ENCODE data around the gene PCGF3.
"Not testable (repeated sequence)": the region's sequence is repeated elsewhere in the genome, so short reads cannot be mapped to it uniquely, and the experiment has no call there.

The PCGF3 gene

DNA sequence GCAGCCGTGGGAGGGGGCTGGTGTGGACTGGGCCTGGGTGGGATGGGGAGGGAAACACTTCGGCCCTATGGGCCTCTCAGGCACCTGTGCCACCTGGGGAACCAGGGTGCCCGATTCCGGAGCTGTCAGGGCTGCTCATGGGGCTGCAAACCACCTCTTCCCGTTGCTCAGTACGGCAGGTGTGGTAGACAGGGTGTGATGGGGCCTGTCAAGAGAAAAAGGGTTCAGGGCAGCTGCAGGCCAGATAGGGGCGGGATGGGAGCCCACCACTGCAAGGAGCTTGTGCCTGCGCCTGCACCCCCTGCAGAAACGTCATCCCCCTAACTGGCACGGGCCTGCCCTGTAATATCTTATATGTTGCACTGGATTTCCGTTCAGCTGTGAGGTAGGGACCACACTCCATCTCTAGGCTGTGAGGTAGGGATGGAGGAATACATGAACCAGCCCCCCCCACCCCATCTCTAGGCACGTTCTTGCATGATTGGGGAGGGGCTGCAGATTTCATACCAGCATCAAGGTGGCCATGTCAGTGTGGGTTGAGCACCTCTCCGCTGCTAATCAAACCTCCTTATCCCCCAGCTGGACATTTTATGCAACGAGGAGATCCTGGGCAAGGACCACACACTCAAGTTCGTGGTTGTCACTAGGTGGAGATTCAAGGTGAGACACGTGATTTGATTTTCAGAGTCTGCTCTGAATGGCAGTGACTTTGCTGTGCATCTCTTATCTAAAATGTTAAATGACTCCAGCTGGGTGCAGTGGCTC is 59.0 kb downstream of the PCGF3 start:
- no peak for DNase-seq (ENCODE audit: low read depth in 2 of 2)

DNA sequence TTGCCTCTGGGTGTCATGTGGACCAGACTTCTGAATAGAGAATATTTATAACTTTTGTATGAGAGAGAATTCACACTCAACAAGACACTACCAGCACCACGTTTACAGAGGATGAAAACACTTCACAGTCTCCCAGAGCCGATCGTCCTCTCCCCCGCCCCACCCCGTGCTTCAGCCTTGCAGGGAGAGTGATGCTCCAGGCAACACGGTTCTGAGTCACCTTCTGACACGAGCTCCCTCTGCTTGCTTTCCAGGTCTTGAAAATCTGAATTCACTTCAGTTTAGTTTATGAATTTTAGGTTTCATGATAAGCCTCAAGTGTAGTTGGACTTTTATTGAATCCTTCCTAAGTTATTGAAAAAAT is 60.5 kb downstream of the PCGF3 start:
- DNase-seq (ENCODE audit: low read depth in 2 of 2): no peak

DNA sequence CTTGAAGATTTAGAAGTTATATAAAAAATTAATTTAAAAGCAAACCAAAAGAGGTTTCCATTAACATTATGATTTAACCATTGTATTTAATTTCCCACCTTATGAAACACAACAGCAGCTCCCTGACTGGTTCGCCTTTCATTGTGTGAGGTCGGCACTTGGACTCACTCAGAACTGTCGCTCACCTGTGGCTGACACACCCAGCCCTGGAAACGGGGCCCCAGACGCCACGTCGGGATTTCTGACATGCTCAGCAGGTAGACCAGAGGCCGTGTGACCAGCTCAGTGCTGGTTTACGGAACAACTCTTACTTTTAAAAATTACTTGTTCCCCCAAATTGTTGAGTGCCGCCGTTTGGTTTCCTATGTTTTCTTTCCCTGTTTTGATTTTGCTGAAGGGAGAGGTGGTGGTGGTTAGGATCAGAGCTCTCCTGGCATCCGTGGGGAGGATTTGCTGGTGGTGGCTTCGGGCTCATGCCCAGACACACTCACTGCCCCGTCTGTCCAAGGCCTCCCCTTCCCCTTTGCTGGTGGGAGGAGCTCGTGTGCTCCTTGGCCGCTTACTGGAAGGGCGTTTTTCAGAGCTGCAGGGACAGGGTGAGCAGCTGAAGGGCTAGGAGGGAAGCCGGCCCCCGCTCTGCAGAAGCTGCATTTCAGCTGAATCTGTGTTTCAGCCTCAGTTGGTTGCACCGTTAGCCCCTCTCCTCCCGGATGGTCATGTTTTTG is 61.1 kb downstream of the PCGF3 start:
- no peak for DNase-seq (ENCODE audit: low read depth in 2 of 2)

DNA sequence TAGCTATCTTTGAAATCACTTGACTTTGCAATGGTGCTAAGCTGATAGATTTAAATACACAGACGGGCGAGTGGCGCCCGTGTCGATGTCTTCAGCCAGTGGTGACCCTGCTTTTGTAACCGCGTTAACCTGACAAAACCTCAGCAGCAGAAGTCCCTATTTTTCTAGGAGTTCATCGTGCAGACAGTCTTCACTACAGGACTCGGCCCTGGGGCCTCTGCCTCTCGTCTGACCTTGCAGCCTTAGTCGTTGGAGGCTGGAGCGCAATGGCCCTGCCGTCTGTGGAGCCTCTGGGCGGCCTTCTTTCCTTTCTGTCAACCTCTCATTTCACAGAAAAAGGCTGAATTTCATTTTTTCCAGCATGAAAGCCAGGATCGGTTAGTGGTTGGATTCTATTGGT is 62.4 kb downstream of the PCGF3 start:
- DNase-seq (ENCODE audit: low read depth in 2 of 2): no peak

DNA sequence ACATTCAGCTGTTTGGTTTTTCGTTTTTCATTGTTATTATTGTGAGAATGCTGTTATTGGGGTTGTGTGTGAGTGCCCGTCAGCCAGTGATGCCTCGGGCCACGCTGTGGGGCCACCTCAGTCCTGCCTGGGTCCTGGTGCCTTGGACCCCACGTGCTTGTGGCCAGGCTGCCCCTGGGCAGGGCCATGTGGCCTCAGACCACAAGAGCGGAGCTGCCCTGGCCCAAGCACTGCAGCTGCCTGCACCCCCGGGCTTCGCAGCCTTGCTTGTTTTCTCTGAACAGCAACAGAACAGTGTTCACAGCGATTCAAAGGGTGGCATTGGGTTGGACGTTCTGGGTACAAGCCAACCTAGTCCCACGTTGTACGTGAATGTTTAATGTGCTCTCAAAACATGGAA is 63.4 kb downstream of the PCGF3 start:
- DNase-seq (ENCODE audit: low read depth in 2 of 2): no peak

DNA sequence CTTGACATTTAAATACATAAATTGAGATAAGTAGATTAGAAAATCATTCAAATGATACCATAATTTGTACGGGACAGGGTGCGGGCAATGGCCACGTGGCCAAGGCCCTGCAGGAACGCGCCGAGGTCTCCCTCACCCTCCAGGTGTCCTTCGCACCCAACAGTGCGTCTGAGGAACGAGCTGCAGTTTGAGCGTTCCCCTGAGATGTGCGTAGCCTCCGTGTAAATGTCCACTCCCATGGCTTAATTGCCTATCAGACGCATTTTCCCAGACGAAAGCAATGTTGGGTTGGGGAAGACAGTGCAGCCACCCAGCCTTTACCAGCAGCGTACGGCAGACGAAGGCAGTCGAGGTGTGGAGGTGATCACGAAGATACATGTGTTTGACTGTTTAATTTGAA is 63.9 kb downstream of the PCGF3 start:
- no peak for DNase-seq (ENCODE audit: low read depth in 2 of 2)

DNA sequence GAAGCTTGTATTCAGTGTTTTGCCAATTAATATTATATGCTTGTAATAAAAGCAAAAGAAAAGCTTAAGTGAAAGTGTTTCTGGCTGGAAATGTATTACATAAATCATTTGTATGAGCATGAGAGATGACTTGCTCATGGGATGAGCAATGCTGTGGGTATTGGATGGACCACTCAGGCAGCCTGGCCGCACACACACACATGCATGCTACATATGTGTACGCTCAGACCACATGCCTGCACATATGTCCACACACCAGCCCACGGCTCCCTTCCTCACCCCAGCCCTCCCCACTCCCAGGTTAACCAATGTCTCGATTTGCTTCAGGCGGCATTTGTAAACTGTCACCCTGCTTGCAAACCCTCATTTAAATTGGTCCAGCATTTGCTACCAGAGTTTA is 64.4 kb downstream of the PCGF3 start:
- DNase-seq (ENCODE audit: low read depth in 2 of 2): no peak

DNA sequence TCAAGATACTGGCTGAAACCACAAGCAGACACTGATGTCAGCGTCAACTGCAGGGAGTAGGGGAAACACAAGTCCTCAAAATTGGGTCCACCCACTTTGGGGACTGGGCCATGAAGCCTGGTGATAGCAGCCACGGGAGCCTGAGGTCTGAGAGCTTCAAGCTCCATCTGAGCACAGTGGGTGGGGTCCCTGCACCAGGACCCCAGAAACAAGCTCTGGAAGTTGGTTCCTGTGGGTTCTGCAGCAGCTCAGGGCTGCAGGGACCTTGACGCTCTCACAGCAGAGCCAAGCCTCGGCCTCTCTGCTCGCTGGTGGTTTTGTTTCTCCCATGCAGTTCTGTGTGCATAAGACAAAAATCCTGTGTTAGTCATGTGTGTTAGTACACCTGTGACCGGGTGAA is 65.8 kb downstream of the PCGF3 start:
- no peak for DNase-seq (ENCODE audit: low read depth in 2 of 2)

DNA sequence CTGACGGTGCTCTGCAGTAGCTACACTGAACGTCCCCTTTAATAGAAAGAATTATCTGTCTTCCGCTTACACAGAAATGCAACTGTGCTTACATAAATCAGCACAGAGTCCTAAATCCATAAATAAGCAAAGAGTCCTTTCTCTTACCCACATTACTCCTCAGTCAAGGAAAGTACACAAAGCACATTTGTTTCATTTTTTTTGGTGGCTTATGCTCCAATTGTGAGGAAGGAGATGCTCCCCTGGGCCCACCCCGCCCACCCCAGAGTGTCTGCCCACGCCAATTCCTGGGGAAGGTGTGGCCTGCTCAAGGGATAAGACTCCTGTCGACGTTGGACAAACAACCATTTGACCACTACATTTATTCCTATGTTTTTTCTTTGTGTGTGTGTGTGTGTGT is 66.5 kb downstream of the PCGF3 start:
- DNase-seq (ENCODE audit: low read depth in 2 of 2): no peak

DNA sequence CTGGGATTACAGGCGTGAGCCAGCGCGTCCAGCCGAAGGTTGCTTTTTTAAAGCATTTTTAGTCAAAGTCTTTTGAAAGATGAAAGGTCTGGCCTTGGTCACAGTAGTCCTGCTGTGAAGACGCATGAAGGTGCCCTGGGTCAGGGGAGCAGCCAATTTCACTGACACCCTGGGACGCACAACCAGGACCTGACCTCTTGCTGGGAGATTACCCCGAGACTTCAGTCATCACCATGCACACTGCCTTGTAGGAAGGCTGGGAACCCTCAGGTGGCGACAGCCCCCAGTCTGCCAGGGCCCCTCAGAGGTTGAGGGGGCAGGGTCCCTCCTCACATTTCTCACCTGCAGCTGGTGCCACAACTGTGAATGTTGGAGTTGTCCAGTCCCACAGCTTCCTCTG is 67.1 kb downstream of the PCGF3 start:
- no peak for DNase-seq (ENCODE audit: low read depth in 2 of 2)

DNA sequence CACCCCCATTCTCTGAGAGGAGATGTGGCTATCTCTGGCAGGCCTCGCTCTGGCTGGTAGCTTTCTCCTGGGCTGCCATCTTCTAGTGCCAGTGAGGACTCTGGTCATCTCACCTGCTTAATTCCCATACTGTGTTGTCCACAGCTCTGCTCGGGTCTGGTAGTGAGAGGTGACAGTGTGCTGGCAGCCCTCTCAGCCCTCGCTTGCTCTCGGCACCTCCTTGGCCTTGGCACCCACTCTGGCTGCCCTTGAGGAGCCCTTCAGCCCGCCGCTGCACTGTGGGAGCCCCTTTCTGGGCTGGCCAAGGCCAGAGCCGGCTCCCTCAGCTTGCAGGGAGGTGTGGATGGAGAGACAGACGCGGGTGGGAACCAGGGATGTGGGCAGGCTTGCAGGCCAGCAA is 67.6 kb downstream of the PCGF3 start:
- no peak for DNase-seq (ENCODE audit: low read depth in 2 of 2)

DNA sequence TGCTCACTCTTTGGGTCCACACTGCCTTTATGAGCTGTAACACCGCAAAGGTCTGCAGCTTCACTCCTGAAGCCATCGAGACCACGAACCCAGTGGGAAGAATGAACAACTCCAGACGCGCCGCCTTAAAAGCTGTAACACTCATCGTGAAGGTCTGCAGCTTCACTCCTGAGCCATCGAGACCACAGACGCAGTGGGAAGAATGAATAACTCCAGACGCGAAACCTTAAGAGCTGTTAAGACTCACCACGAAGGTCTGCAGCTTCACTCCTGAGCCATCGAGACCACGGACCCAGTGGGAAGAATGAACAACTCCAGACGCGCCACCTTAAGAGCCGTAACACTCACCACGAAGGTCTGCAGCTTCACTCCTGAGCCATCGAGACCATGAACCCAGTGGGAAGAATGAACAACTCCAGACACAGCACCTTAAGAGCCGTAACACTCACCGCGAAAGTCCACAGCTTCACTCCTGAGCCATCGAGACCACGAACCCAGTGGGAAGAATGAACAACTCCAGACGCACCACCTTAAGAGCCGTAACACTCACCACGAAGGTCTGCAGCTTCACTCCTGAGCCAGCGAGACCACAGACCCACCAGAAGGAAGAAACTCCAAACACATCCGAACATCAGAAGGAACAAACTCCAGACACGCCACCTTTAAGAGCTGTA is 68.9 kb downstream of the PCGF3 start:
- not testable (repeated sequence) for DNase-seq (ENCODE audit: low read depth in 2 of 2)

DNA sequence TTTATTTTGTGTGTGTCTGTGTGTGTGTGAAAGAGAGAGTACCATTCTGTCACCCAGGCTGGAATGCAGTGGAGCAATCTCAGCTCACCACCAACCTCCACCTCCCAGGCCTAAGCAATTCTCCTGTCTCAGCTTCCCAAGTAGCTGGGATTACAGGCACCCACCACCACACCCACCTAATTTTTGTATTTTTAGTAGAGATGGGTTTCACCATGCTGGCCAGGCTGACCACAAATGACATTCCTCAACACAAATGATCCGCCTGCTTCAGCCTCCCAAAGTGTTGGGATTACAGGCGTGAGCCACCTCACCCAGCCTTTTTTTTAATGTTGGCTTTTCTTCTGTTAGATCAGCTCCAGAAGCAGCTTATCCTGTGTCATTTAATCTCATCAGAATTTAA is 69.9 kb downstream of the PCGF3 start:
- not testable (repeated sequence) for DNase-seq (ENCODE audit: low read depth in 2 of 2)

DNA sequence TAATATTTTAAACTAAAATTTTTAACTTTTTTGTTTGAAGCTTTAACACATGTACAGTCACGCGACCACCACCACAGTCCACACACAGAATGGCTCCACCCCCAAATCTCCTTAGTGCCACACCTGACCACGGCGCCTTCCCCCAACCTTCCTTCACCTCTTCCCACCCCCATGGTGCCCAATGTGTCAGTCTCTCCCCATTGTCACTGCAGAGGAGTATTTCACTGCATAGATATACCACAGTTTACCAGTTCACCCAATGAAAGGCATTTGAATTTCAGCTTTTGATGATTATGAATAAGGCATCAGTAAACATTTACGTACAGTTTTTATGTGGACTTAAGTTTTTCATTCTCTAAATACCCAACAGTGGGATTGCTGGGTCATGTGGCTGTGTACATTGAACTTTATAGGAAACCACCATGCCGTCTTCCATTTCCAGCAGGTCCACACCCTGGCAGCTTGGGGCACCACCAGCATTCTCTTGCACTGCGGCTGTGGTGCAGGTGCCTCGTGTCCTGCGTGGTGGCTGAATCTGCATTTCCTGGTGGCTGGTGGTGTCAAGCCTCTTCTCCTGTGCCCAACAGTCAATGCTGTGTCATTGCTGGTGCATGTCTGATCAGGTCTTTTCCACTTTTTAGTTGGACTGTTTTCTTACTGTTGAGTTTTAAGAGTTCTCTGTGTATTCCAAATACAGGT is 71.3 kb downstream of the PCGF3 start:
- no peak for DNase-seq (ENCODE audit: low read depth in 2 of 2)

DNA sequence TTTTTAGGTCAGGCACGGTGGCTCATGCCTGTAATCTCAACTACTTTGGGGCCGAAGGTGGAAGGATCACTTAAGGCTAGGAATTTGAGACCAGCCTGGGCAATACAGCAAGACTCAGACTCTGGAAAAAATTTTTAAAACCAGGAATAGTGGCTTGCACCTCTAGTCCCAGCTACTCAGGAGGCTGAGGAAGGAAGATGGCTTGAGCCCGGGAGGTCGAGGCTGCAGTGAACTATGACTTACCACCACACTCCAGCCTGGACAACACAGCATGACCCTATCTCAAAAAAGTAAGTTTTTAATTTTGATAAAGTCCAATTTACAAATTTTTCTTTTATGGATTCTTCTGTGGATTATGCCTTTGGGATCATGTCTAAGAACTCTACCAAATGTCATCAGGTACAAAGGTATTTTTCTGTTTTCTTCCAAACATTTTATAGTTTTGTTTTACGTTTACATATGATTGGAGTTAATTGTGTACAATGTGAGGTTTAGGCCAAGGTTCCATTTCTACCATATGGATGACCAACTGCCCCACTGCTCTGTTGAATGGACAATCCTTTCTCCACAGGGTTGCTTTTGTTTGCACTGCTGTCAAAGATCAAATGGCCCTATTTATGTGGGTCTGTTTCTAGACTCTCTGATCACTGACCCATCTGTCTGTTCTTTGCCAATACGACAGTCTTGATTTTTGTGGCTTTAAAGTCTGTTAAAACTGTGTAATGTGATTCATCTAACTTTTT is 72.1 kb downstream of the PCGF3 start:
- DNase-seq (ENCODE audit: low read depth in 2 of 2): no peak

DNA sequence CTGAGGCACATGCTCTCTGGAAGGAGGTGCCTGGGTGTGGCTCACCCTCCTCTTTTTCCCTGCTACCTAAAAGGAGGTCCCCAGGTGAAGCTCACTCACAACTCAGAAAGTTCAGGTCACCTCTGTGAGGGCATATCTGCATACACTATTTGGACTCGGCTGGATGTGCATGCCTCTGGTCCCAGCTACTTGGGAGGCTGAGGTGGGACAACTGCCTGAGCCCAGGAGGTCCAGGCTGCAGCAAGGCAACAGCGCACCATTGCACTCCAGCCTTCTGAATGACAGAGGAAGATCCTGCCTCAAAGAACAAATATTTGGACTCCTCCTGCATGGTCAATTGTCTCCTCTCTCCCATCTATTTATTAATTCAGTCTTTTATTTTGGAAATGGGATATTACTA is 73.9 kb downstream of the PCGF3 start:
- no peak for DNase-seq (ENCODE audit: low read depth in 2 of 2)

DNA sequence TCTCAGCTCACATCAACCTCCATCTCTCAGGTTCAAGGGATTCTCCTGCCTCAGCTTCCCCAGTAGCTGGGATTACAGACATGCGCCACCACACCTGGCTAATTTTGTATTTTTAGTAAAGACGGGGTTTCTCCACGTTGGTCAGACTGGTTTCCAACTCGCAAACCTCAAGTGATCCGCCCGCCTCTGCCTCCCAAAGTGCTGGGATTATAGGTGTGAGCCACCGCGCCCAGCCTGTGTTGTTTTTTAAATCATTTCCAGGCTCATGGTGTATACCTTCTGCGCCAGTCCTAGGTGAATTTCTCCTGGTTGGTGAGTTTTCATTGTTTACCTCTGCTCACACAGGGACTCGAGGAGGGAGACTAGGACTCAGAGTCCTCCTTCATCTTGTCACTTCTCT is 74.6 kb downstream of the PCGF3 start:
- DNase-seq (ENCODE audit: low read depth in 2 of 2): not testable (repeated sequence)

DNA sequence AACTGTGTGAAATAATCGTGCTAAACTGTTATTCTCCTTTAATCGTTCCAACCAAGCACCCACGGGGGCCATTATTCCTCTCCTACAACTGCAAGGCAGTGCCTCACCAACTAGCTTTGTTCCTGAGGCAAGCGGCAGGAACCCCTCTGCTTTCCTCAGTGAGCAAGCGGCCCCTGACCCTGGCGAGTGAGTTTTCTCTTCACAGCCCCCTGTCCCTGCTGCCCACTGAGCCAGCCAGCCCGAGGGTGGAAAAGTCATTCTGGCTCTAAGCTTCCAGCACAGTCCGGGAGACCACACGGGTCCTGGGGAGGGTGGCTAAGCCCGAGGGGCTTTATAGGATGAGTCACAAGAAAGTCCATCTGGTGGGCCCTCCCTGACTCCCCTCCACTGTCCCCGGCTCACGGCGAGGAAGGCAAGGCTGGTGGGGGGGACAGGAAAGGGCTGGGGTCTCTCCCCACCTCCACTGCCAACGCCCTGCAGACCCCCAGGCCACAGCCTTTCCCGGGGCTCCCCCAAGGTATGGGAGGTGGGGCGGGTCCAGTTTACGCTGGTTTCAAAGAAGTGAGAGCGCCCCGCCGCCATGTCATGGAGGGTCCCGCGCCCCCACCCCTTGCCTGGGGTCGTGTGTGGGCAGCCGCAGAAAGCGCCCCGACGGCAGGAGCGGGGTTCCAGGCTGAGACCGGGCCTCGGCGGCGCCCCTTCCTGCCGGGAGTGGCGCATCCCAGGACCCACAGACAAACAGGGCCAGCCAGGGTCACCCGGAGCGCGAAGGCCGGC is 75.3 kb downstream of the PCGF3 start:
- no peak for DNase-seq (ENCODE audit: low read depth in 2 of 2)

DNA sequence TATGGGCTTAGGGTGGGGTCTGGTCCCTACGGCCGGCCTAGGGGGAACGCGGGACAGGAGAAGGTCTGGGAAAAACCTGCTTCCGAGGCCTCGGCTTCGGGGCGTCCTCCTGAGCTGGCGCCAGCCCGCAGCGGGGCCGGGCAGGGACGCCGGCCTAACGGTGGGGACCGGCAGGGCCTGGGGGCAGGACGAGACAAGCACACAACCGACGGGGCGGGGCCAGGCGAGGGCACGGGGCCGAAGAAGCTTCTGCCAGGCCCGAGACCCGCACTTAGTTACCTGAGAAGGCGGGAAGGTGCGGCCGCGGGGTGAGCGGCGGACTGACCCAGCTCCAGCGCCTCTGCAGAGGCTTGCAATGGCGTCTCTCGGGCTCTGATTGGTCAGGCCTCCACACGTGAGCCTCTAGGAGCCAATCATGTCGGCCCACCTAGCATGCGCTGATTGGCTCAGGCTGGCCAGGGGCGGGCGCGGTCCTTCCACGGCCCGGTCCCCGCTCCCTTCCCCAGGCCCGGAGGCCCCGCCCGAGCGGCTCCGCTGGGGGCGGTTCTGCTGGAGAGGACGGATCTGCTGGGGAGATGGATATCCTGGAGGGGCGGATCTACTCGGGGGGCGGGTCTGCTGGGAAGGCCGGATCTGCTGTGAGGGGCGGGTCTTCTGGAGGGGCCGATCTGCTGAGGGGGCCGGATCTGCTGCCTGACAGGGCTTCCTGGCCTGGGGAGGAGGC is 76.0 kb downstream of the PCGF3 start:
- peak; percentile 98 for DNase-seq (ENCODE audit: low read depth in 2 of 2)

All from stimulated activated CD8-positive, alpha-beta memory T cell treated with anti-CD3 and anti-CD28 coated beads, Interleukin-2, amount 100 ng/mL, for 48 hours (primary cell).